HepG2 (cell line): ENCODE data around the gene PTPRB. TPM values are rescaled to one million over a fixed set of nuclear protein-coding genes. Genes with fewer than 3 reads are reported as not detected.

Experiments
- ATAC-seq: fragments of 200-7000 bp; cut with Tn5 transposase; 3 replicates; pipeline ENCODE4 v1.9.1; 2020; ENCODE audit warnings: mild to moderate bottlenecking, moderate library complexity
- BruUV-seq: library from RNA; stranded (reverse); fragments of 400-500 nt; replicated peaks from 2 replicates; lab custom pipeline; 2021; lab: Mats Ljungman, UMichigan
- CTCF ChIA-PET: fragments of 300-600 bp; formaldehyde crosslinking; extraction: SDS; loops from one replicate; lab custom pipeline; 2021; ENCODE audit warnings: low total read pairs, inconsistent platforms, low intra/inter-chr PET ratio; lab: Yijun Ruan, JAX
- POLR2A ChIA-PET: fragments of 350-600 bp; sonication (Branson Sonifier 250); formaldehyde crosslinking; loops from one replicate; lab custom pipeline; 2020; ENCODE audit warnings: antibody characterized with exemption, inconsistent platforms; lab: Yijun Ruan, JAX
- DNase-seq: peaks from one replicate; pipeline ENCODE4 v3.0.0-alpha.2; 2015; ENCODE audit warnings: low spot score
- FAIRE-seq: peaks from 3 replicates; lab custom pipeline; 2011; peaks lifted over from hg19 to GRCh38; lab: Jason Lieb, UNC
- H2AFZ ChIP-seq: one replicate; pipeline ENCODE4 v1.6.1; 2011; ENCODE audit warnings: low read length, inconsistent platforms
- H3K27ac ChIP-seq: fragments of 300-600 bp; 3 replicates; pipeline ENCODE4 v1.8.0; 2011; ENCODE audit warnings: mixed run types, mild to moderate bottlenecking, mixed read lengths, low read length, inconsistent platforms; ENCODE audit not compliant: insufficient read depth; ENCODE audit errors: extremely low read length
- H3K27me3 ChIP-seq, 2 experiments: fragments of 200-600 bp in 1 of 2; 2 replicates in 1 of 2; 3 replicates in 1 of 2; pipeline versions ENCODE4 v1.6.0 to v1.8.0; 2011; ENCODE audit warnings: low read length in 2 of 2, mild to moderate bottlenecking in 2 of 2, moderate library complexity in 2 of 2, inconsistent platforms in 1 of 2; ENCODE audit not compliant: insufficient read depth in 2 of 2, control insufficient read depth in 1 of 2
- H3K36me3 ChIP-seq, 2 experiments: fragments of 200-600 bp in 1 of 2; replicated peaks in 1 of 2; 2 replicates in 1 of 2; 3 replicates in 1 of 2; pipeline versions ENCODE4 v1.5.1 to v1.8.0; 2011; ENCODE audit warnings: low read length in 2 of 2, inconsistent platforms in 1 of 2; ENCODE audit not compliant: insufficient read depth in 2 of 2, control insufficient read depth in 1 of 2
- H3K4me1 ChIP-seq: 2 replicates; pipeline ENCODE4 v1.5.1; 2012; ENCODE audit warnings: low read length, inconsistent platforms; ENCODE audit not compliant: insufficient read depth
- H3K4me2 ChIP-seq: 2 replicates; pipeline ENCODE4 v1.6.0; 2011; ENCODE audit warnings: low read depth, low read length, inconsistent platforms
- H3K4me3 ChIP-seq, 3 experiments: fragments of 200-600 bp in 1 of 3; sonication (generic), shearing (Covaris generic) in 1 of 3; replicated peaks in 1 of 3; 2 replicates each; pipeline ENCODE4 v1.5.1; 2011 to 2016; ENCODE audit warnings: low read length in 3 of 3, inconsistent platforms in 2 of 3, low read depth in 2 of 3, mild to moderate bottlenecking in 2 of 3, control low read depth in 1 of 3, mixed read lengths in 1 of 3; ENCODE audit not compliant: insufficient read depth in 1 of 3
- H3K79me2 ChIP-seq: one replicate; pipeline ENCODE4 v1.6.1; 2011; ENCODE audit warnings: low read length, inconsistent platforms; ENCODE audit not compliant: insufficient read depth
- H3K9ac ChIP-seq: 2 replicates; pipeline ENCODE4 v1.6.0; 2011; ENCODE audit warnings: mild to moderate bottlenecking, low read depth, low read length, inconsistent platforms; ENCODE audit not compliant: insufficient read depth
- H3K9me3 ChIP-seq: 2 replicates; pipeline ENCODE4 v1.5.1; 2012; ENCODE audit warnings: mild to moderate bottlenecking, low read length
- H4K20me1 ChIP-seq: 2 replicates; pipeline ENCODE4 v1.6.0; 2011; ENCODE audit warnings: inconsistent platforms, mild to moderate bottlenecking, low read length, moderate library complexity; ENCODE audit not compliant: insufficient read depth
- ARNT ChIP-seq: fragments of 450-650 bp; IDR thresholded peaks from 2 replicates; pipeline ENCODE4 v1.6.1; 2017
- CBFB ChIP-seq: sonication (generic); formaldehyde crosslinking; IDR thresholded peaks from 2 replicates; pipeline ENCODE4 v1.4.0; 2020; ENCODE audit warnings: missing genetic modification reagents
- NFIB ChIP-seq: sonication (generic); formaldehyde crosslinking; IDR thresholded peaks from 2 replicates; pipeline ENCODE4 v1.9.0; 2021; ENCODE audit warnings: missing genetic modification reagents, mild to moderate bottlenecking, borderline replicate concordance
- NFIC ChIP-seq: IDR thresholded peaks from 2 replicates; pipeline ENCODE4 v1.6.1; 2012; ENCODE audit warnings: mild to moderate bottlenecking, low read length, inconsistent platforms
- RFX1 ChIP-seq: fragments of 450-650 bp; IDR thresholded peaks from 2 replicates; pipeline ENCODE4 v1.6.1; 2017
- RFX5 ChIP-seq: IDR thresholded peaks from 2 replicates; pipeline ENCODE4 v1.6.1; 2011; ENCODE audit warnings: low read depth, low read length, improper control_type of control experiment
- ZFAT ChIP-seq: sonication (generic); formaldehyde crosslinking; conservative IDR thresholded peaks from 2 replicates; pipeline ENCODE4 v1.8.1; 2023; ENCODE audit warnings: missing genetic modification reagents, inconsistent platforms
- ZFP1 ChIP-seq: IDR thresholded peaks from 2 replicates; pipeline ENCODE4 v1.6.1; 2016
- ZFP36L1 ChIP-seq: sonication (generic); formaldehyde crosslinking; IDR thresholded peaks from 2 replicates; pipeline ENCODE4 v1.8.0; 2022; ENCODE audit warnings: mild to moderate bottlenecking, missing genetic modification reagents, moderate library complexity
- ZNF337 ChIP-seq: sonication (generic); formaldehyde crosslinking; IDR thresholded peaks from 2 replicates; pipeline ENCODE4 v1.5.1; 2020; ENCODE audit warnings: missing genetic modification reagents, low read depth, mild to moderate bottlenecking, borderline replicate concordance
- ZNF780A ChIP-seq: sonication (generic); formaldehyde crosslinking; IDR thresholded peaks from 2 replicates; pipeline ENCODE4 v1.8.0; 2022; ENCODE audit warnings: mild to moderate bottlenecking, missing genetic modification reagents, moderate library complexity
- ZNF883 ChIP-seq: sonication (generic); formaldehyde crosslinking; IDR thresholded peaks from 2 replicates; pipeline ENCODE4 v1.5.1; 2020; ENCODE audit warnings: mild to moderate bottlenecking, missing genetic modification reagents; ENCODE audit errors: not compliant biosample characterization
- WGBS: methylation state at CpG from one replicate; pipeline ENCODE4 v1.1.6; 2017; ENCODE audit warnings: low lambda C conversion rate; 5-methylcytosine and 5-hydroxymethylcytosine counted together
- in situ Hi-C: cut with HindIII; loops from 2 replicates; pipeline ENCODE4 v1.10.0; 2017; ENCODE audit warnings: low pct_unique_long_range_greater_than_20kb; ENCODE audit not compliant: extremely low pct_ligation_motif_present
- intact Hi-C: fragments of 100-400 bp; cut with micrococcal nuclease; formaldehyde crosslinking; loops from one replicate; pipeline ENCODE4 v1.10.0; 2022; ENCODE audit not compliant: unreplicated experiment
- polyA plus RNA-seq, 8 experiments: library from polyadenylated mRNA; depleted of rRNA in 3 of 8; stranded (reverse) in 7 of 8; unstranded in 1 of 8; fragments of >200 nt; fragmentation: Illumina TruSeq in 4 of 8; extraction: Trizol in 4 of 8; gene quantifications; 2 replicates each; pipeline versions ENCODE4 v1.2.1 to v1.2.3, GENCODE V29; 2011 to 2016; ENCODE audit warnings: low read depth in 4 of 8, missing spikeins in 1 of 8, mixed read lengths in 1 of 8; ENCODE audit not compliant: insufficient read depth in 1 of 8
- total RNA-seq, 5 experiments: library from RNA; depleted of rRNA; stranded (reverse); fragments of >200 nt; fragmentation: Illumina TruSeq; extraction: Trizol; gene quantifications; 2 replicates each; pipeline ENCODE4 v1.2.3, GENCODE V29; 2016; ENCODE audit warnings: low read depth in 1 of 5
- TF ChIP-seq, protein P1 (sequence below): sonication (generic); formaldehyde crosslinking; IDR thresholded peaks from 2 replicates; pipeline ENCODE4 v1.4.0; 2020; ENCODE audit warnings: missing genetic modification reagents, borderline replicate concordance
- TF ChIP-seq, protein P2 (sequence below): sonication (generic); formaldehyde crosslinking; IDR thresholded peaks from 2 replicates; pipeline ENCODE4 v1.5.1; 2020; ENCODE audit warnings: mild to moderate bottlenecking, missing genetic modification reagents, moderate library complexity
- TF ChIP-seq, protein P3 (sequence below): fragments of 450-650 bp; IDR thresholded peaks from 2 replicates; pipeline ENCODE4 v1.6.1; 2017

The PTPRB gene
- total and polyA plus RNA-seq, 2 of the 13 experiments (the other 11 are each of a cell fraction or from before 2014, with no cell fraction given): 0.02 to 0.07 TPM

DNA sequence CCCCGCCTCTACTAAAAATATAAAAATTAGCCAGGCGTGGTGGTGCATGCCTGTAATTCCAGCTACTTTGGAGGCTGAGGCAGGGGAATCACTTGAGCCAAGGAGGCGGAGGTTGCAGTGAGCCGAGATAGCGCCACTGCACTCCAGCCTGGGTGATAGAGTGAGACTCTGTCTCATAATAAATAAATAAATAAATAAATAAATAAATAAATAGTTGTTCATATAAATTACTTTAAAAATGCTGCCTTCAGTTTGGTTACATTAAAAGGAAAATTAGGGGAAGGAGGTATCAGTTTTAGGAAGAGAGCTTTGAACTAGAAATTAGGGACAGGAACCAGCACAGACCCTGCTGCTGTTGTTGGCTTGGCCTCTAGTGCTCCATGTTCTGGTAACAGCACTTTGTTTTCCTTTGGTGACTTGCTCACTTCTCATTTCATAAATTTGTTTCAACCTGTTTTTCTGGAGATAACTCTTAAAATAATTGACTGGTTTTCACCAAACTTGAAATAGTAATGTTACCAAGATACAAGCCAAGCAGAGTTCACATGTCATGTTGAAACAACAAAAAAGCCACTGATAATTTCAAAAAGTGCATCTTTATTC, 22.9 kb upstream of the PTPRB start:
- no TSS peak for BruUV-seq
- ChIA-PET POLR2A (no interaction called here), CTCF (no interaction called here)
- no peak for DNase-seq
- intact Hi-C loops (no loop called here), in situ Hi-C loops (no loop called here)
- no peak overlapping the region for H3K27ac ChIP-seq
- no peaks in the 10 kb centered on the region for H3K9me3 ChIP-seq
- no peaks in the 10 kb centered on the region for H3K79me2 ChIP-seq
- no peak for FAIRE-seq
- ATAC-seq: no peak
- H3K4me2 ChIP-seq: no peak overlapping the region
- no peak overlapping the region for H2AFZ ChIP-seq
- H3K27me3 ChIP-seq: no peaks in the 10 kb centered on the region
- no peaks in the 10 kb centered on the region for H3K36me3 ChIP-seq
- no peak for TF ChIP-seq CBFB
- TF ChIP-seq ZFP1 (CRISPR knock-in tag): no peak
- TF ChIP-seq NFIB (CRISPR knock-in tag): no peak
- no peak for TF ChIP-seq ZNF780A
- TF ChIP-seq ZFP36L1 (CRISPR knock-in tag): no peak
- no peak for TF ChIP-seq NFIC
- no peak for TF ChIP-seq RFX1
- no peak overlapping the region for H3K9ac ChIP-seq
- no peaks in the 10 kb centered on the region for H3K4me1 ChIP-seq
- H3K4me3 ChIP-seq: no peak overlapping the region
- no peaks in the 10 kb centered on the region for H4K20me1 ChIP-seq
- 49% methylated on average over 5 of the region's 5 CpGs for WGBS

DNA sequence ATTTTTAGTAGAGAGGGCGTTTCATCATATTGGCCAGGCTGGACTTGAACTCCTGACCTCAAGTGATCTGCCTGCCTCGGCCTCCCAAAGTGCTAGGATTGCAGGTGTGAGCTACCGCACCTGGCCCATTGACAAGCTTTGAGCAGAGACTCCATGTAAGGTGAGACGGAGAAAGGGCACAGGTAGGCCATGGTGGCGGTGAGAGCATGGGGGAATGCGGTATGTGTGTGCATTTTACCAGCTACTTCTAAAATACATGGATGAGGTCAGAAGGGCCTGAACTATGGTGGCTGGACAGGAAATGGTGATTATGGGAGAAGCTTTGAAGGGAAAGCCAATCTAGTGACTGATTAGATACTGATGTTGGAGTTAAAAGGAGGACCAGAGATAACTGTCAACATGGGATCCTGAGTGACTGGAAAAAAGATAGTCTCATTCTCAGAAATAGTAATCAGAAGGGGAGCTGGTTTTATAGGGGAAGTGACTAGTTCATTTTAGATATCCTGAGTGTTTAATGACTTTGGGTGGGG, 21.9 kb upstream of the PTPRB start:
- no peaks in the 10 kb centered on the region for H3K79me2 ChIP-seq
- CTCF ChIA-PET: no interaction called here
- TF ChIP-seq, protein P1, sequence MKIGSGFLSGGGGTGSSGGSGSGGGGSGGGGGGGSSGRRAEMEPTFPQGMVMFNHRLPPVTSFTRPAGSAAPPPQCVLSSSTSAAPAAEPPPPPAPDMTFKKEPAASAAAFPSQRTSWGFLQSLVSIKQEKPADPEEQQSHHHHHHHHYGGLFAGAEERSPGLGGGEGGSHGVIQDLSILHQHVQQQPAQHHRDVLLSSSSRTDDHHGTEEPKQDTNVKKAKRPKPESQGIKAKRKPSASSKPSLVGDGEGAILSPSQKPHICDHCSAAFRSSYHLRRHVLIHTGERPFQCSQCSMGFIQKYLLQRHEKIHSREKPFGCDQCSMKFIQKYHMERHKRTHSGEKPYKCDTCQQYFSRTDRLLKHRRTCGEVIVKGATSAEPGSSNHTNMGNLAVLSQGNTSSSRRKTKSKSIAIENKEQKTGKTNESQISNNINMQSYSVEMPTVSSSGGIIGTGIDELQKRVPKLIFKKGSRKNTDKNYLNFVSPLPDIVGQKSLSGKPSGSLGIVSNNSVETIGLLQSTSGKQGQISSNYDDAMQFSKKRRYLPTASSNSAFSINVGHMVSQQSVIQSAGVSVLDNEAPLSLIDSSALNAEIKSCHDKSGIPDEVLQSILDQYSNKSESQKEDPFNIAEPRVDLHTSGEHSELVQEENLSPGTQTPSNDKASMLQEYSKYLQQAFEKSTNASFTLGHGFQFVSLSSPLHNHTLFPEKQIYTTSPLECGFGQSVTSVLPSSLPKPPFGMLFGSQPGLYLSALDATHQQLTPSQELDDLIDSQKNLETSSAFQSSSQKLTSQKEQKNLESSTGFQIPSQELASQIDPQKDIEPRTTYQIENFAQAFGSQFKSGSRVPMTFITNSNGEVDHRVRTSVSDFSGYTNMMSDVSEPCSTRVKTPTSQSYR (CRISPR knock-in tag): no peak
- no peak for TF ChIP-seq ARNT
- no peak for TF ChIP-seq RFX5
- no peak for TF ChIP-seq ZFAT (CRISPR knock-in tag)
- no peak for TF ChIP-seq ZNF337 (CRISPR knock-in tag)
- TF ChIP-seq ZNF883 (CRISPR knock-in tag): no peak
- TF ChIP-seq, protein P2, sequence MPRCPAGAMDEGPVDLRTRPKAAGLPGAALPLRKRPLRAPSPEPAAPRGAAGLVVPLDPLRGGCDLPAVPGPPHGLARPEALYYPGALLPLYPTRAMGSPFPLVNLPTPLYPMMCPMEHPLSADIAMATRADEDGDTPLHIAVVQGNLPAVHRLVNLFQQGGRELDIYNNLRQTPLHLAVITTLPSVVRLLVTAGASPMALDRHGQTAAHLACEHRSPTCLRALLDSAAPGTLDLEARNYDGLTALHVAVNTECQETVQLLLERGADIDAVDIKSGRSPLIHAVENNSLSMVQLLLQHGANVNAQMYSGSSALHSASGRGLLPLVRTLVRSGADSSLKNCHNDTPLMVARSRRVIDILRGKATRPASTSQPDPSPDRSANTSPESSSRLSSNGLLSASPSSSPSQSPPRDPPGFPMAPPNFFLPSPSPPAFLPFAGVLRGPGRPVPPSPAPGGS (CRISPR knock-in tag): no peak
- TF ChIP-seq, protein P3, sequence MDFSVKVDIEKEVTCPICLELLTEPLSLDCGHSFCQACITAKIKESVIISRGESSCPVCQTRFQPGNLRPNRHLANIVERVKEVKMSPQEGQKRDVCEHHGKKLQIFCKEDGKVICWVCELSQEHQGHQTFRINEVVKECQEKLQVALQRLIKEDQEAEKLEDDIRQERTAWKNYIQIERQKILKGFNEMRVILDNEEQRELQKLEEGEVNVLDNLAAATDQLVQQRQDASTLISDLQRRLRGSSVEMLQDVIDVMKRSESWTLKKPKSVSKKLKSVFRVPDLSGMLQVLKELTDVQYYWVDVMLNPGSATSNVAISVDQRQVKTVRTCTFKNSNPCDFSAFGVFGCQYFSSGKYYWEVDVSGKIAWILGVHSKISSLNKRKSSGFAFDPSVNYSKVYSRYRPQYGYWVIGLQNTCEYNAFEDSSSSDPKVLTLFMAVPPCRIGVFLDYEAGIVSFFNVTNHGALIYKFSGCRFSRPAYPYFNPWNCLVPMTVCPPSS: no peak

More for the DNA sequence above, 21.9 kb upstream of the PTPRB start:
- no peaks in the 10 kb centered on the region for H3K9me3 ChIP-seq
- no peak for FAIRE-seq
- no peak for DNase-seq
- H3K4me2 ChIP-seq: no peak overlapping the region
- no peaks in the 10 kb centered on the region for H4K20me1 ChIP-seq
- H3K36me3 ChIP-seq: no peaks in the 10 kb centered on the region
- POLR2A ChIA-PET: no interaction called here
- no peak overlapping the region for H2AFZ ChIP-seq
- H3K9ac ChIP-seq: no peak overlapping the region
- H3K27me3 ChIP-seq: no peaks in the 10 kb centered on the region
- H3K4me3 ChIP-seq: no peak overlapping the region
- 65% methylated on average over 6 of the region's 6 CpGs for WGBS
- no peak for ATAC-seq
- no TSS peak for BruUV-seq
- intact Hi-C loops (no loop called here), in situ Hi-C loops (no loop called here)
- H3K4me1 ChIP-seq: no peaks in the 10 kb centered on the region
- H3K27ac ChIP-seq: no peak overlapping the region
